ENCODE measurements around the gene IFT80. TPM values are rescaled to one million over a fixed set of nuclear protein-coding genes. Genes with fewer than 3 reads are reported as not detected.

The IFT80 gene
- total and polyA plus RNA-seq, 2 donors (not counting 1 experiment from before 2014, with no cell fraction given): 17.7 to 44.1 TPM

DNA sequence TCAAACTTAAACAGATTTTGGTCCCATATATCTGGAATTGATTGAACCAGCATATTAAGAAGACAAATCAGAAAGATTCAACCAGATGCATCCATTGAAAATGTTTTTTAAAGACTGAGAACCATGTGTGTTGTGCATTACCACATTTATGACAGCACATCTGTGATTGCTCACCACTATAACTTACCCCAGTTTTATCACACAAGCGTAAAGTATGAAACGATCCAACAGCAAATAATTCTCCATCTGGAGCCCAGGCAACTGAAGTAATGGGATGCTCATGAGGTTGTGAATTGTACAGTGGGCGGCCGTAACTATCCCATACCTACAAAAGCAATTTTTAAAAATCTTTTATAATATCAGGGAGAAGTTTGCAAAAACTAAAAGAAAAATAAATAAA is 43.2 kb downstream of the IFT80 start:
- H3K4me3 ChIP-seq (ENCODE audit: control extremely low read depth in 1 of 5, extremely low read depth in 1 of 5, insufficient read depth in 1 of 5, low read depth in 2 of 5, low read length in 4 of 5): no peak overlapping the region
- ATAC-seq (ENCODE audit: low read depth): no peak
- no CpG with 5 or more reads among the region's 4 CpGs for WGBS (ENCODE audit: insufficient coverage)
- H3K27me3 ChIP-seq (replicated peaks in 1 of 4; ENCODE audit: control extremely low read depth in 1 of 4, control insufficient read depth in 3 of 4, insufficient read depth in 4 of 4, low read length in 3 of 4): no peaks in the 10 kb centered on the region
- H3K4me1 ChIP-seq (ENCODE audit: control insufficient read depth in 2 of 2, insufficient read depth in 2 of 2, low read length in 2 of 2): no peaks in the 10 kb centered on the region
- H3K36me3 ChIP-seq (replicated peaks in 1 of 2; ENCODE audit: control extremely low read depth in 1 of 2, control insufficient read depth in 1 of 2, extremely low read depth in 1 of 2, insufficient read depth in 2 of 2, low read length in 1 of 2): peaks cover 4 to 12% of the 10 kb centered on the region in 2 experiments
- H3K4me3 Mint-ChIP-seq: no peak overlapping the region
- ChIA-PET CTCF (interaction anchor here (1.0 kb wide), 1 partner anchor 470 kb away, joined by 3 read pairs; no protein-coding TSS in a partner anchor), POLR2A (no interaction called here)
- H3K79me2 ChIP-seq (ENCODE audit: control insufficient read depth, insufficient read depth, low read length): no peaks in the 10 kb centered on the region
- no peak for TF ChIP-seq EZH2 (IDR thresholded peaks at IDR 0.05; ENCODE audit: borderline replicate concordance, insufficient read depth, low read depth, low read length, poor library complexity, severe bottlenecking)
- TF ChIP-seq, protein P1, sequence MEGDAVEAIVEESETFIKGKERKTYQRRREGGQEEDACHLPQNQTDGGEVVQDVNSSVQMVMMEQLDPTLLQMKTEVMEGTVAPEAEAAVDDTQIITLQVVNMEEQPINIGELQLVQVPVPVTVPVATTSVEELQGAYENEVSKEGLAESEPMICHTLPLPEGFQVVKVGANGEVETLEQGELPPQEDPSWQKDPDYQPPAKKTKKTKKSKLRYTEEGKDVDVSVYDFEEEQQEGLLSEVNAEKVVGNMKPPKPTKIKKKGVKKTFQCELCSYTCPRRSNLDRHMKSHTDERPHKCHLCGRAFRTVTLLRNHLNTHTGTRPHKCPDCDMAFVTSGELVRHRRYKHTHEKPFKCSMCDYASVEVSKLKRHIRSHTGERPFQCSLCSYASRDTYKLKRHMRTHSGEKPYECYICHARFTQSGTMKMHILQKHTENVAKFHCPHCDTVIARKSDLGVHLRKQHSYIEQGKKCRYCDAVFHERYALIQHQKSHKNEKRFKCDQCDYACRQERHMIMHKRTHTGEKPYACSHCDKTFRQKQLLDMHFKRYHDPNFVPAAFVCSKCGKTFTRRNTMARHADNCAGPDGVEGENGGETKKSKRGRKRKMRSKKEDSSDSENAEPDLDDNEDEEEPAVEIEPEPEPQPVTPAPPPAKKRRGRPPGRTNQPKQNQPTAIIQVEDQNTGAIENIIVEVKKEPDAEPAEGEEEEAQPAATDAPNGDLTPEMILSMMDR (IDR thresholded peaks at IDR 0.05): no peak
- intact Hi-C loops (cut with micrococcal nuclease): no loop called here
- H3K9me3 Mint-ChIP-seq (ENCODE audit: insufficient read depth): no peaks in the 10 kb centered on the region
- no peak overlapping the region for H2AFZ ChIP-seq (ENCODE audit: insufficient read depth, low read depth, low read length, poor library complexity, severe bottlenecking)
- no peak overlapping the region for H3K4me2 ChIP-seq (replicated peaks; ENCODE audit: low read depth, low read length, poor library complexity, severe bottlenecking)
- no peak overlapping the region for H3K27ac Mint-ChIP-seq
- no peaks in the 10 kb centered on the region for H4K20me1 ChIP-seq (ENCODE audit: control insufficient read depth, insufficient read depth, low read length, poor library complexity, severe bottlenecking)
- H3K27ac ChIP-seq (ENCODE audit: low read length in 2 of 2): no peak overlapping the region
- no peaks in the 10 kb centered on the region for H3K9me3 ChIP-seq (ENCODE audit: control extremely low read depth in 1 of 3, control insufficient read depth in 2 of 3, insufficient read depth in 1 of 3, low read length in 2 of 3)
- no peaks in the 10 kb centered on the region for H3K27me3 Mint-ChIP-seq
- DNase-seq: no peak
- H3K9ac ChIP-seq (ENCODE audit: low read length): no peak overlapping the region
- H3K4me1 Mint-ChIP-seq: no peaks in the 10 kb centered on the region

DNA sequence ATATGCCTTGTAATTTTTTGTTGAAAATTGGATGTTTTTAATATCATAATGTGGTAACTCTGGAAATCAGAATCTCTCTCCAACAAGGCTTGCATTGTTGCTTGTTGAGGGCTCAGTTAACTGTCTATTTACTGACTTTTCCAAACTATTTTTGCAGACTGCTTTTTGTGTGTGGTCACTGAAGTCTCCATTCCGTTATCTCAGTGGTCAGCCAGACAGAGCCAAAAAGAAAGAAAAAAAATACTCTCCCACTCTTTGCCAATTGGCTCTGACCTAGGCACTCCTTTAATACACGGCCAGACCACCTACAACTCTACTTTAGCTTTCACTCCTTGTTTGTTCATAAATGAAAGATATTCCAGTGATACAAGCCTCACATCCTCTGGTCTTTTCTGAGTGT is 52.5 kb downstream of the IFT80 start:
- POLR2A ChIA-PET: no interaction called here
- no peaks in the 10 kb centered on the region for H3K4me1 ChIP-seq (ENCODE audit: control insufficient read depth in 2 of 2, insufficient read depth in 2 of 2, low read length in 2 of 2)
- Mint-ChIP-seq H3K27me3 (no peaks in the 10 kb centered on the region), H3K4me1 (no peaks in the 10 kb centered on the region), H3K4me3 (no peak overlapping the region), H3K27ac (no peak overlapping the region), H3K9me3 (ENCODE audit: insufficient read depth) (no peaks in the 10 kb centered on the region)
- no peak overlapping the region for H3K4me2 ChIP-seq (replicated peaks; ENCODE audit: low read depth, low read length, poor library complexity, severe bottlenecking)
- intact Hi-C loops (cut with micrococcal nuclease): no loop called here
- WGBS (ENCODE audit: insufficient coverage): no CpG with 5 or more reads among the region's 2 CpGs
- H3K36me3 ChIP-seq (replicated peaks in 1 of 2; ENCODE audit: control extremely low read depth in 1 of 2, control insufficient read depth in 1 of 2, extremely low read depth in 1 of 2, insufficient read depth in 2 of 2, low read length in 1 of 2): no peaks in the 10 kb centered on the region
- H3K27me3 ChIP-seq (replicated peaks in 1 of 4; ENCODE audit: control extremely low read depth in 1 of 4, control insufficient read depth in 3 of 4, insufficient read depth in 4 of 4, low read length in 3 of 4): no peaks in the 10 kb centered on the region
- CTCF ChIA-PET: no interaction called here
- H3K9me3 ChIP-seq (ENCODE audit: control extremely low read depth in 1 of 3, control insufficient read depth in 2 of 3, insufficient read depth in 1 of 3, low read length in 2 of 3): no peaks in the 10 kb centered on the region
- H3K27ac ChIP-seq (ENCODE audit: low read length in 2 of 2): no peak overlapping the region
- H3K4me3 ChIP-seq (ENCODE audit: control extremely low read depth in 1 of 5, extremely low read depth in 1 of 5, insufficient read depth in 1 of 5, low read depth in 2 of 5, low read length in 4 of 5): no peak overlapping the region
- TF ChIP-seq EZH2 (IDR thresholded peaks at IDR 0.05; ENCODE audit: borderline replicate concordance, insufficient read depth, low read depth, low read length, poor library complexity, severe bottlenecking): no peak
- TF ChIP-seq, protein P1 (IDR thresholded peaks at IDR 0.05): no peak
- no peak for ATAC-seq (ENCODE audit: low read depth)
- no peak overlapping the region for H2AFZ ChIP-seq (ENCODE audit: insufficient read depth, low read depth, low read length, poor library complexity, severe bottlenecking)
- no peak overlapping the region for H3K9ac ChIP-seq (ENCODE audit: low read length)
- no peaks in the 10 kb centered on the region for H3K79me2 ChIP-seq (ENCODE audit: control insufficient read depth, insufficient read depth, low read length)
- DNase-seq: no peak
- no peaks in the 10 kb centered on the region for H4K20me1 ChIP-seq (ENCODE audit: control insufficient read depth, insufficient read depth, low read length, poor library complexity, severe bottlenecking)
